IPS-18c (cell line): ENCODE data around the gene MRPS18A.
"Not testable (repeated sequence)": the region's sequence is repeated elsewhere in the genome, so short reads cannot be mapped to it uniquely, and the experiment has no call there.

ENCODE experiments used
- H3K4me3 ChIP-seq: 2 replicates; pipeline ENCODE4 v1.7.0; 2013; ENCODE audit warnings: low read depth, mild to moderate bottlenecking, low read length, moderate library complexity; ENCODE audit not compliant: insufficient read depth
- H3K9me3 ChIP-seq: one replicate; pipeline ENCODE4 v1.6.1; 2013; ENCODE audit warnings: mild to moderate bottlenecking, low read length, moderate library complexity; ENCODE audit not compliant: control insufficient read depth, insufficient read depth

The MRPS18A gene

GRCh38 chr6:43633002-43633401 lies 54.6 kb downstream of the MRPS18A start:
- H3K4me3 ChIP-seq, H3K9me3 ChIP-seq: not testable (repeated sequence)

- no peaks in the 10 kb centered on the region for H3K9me3 ChIP-seq
- no peak overlapping the region for H3K4me3 ChIP-seq
These were observed 56.5 kb downstream of the MRPS18A start for GRCh38 chr6:43630980-43631619.

- Histone ChIP-seq H3K4me3 (peak overlapping the region; percentile 76), H3K9me3 (no peaks in the 10 kb centered on the region)
These were observed 57.9 kb downstream of the MRPS18A start for GRCh38 chr6:43629505-43630300.

- no peaks in the 10 kb centered on the region for H3K9me3 ChIP-seq
- H3K4me3 ChIP-seq: peak within 1 kb of the TSS; percentile 84
These were observed 58.5 kb downstream of the MRPS18A start, which contains the start of gene GTPBP2 for GRCh38 chr6:43629104-43629504. TSS of gene GTPBP2 (minus strand) at chr6:43629264. CDS start at chr6:43629162, 102 bp downstream.

- Histone ChIP-seq H3K4me3 (peak overlapping the region; percentile 84), H3K9me3 (no peaks in the 10 kb centered on the region)
These were observed 59.0 kb downstream of the MRPS18A start for GRCh38 chr6:43628393-43629103.

- Histone ChIP-seq H3K9me3 (no peaks in the 10 kb centered on the region), H3K4me3 (no peak overlapping the region)
These were observed 60.4 kb downstream of the MRPS18A start for GRCh38 chr6:43627008-43627825.

- no peaks in the 10 kb centered on the region for H3K9me3 ChIP-seq
- H3K4me3 ChIP-seq: no peak overlapping the region
These were observed 62.1 kb downstream of the MRPS18A start for GRCh38 chr6:43625393-43625992.

GRCh38 chr6:43624786-43625288 lies 62.8 kb downstream of the MRPS18A start:
- H3K9me3 ChIP-seq: no peaks in the 10 kb centered on the region
- H3K4me3 ChIP-seq: no peak overlapping the region

- H3K4me3 ChIP-seq: no peak overlapping the region
- H3K9me3 ChIP-seq: no peaks in the 10 kb centered on the region
These were observed 63.5 kb downstream of the MRPS18A start for GRCh38 chr6:43623880-43624785.

GRCh38 chr6:43622541-43622940 lies 65.0 kb downstream of the MRPS18A start:
- Histone ChIP-seq H3K9me3 (no peaks in the 10 kb centered on the region), H3K4me3 (no peak overlapping the region)

- H3K4me3 ChIP-seq: no peak overlapping the region
- no peaks in the 10 kb centered on the region for H3K9me3 ChIP-seq
These were observed 65.8 kb downstream of the MRPS18A start for GRCh38 chr6:43621836-43622180.
